HG02943 (cell line): ENCODE measurements around the gene UGT1A9.
"Not testable (repeated sequence)": the region's sequence is repeated elsewhere in the genome, so short reads cannot be mapped to it uniquely, and the experiment has no call there.

Experiments
- ATAC-seq: cut with Tn5 transposase; IDR thresholded peaks from one replicate; pipeline ENCODE4 v1.9.1; 2021; ENCODE audit warnings: mild to moderate bottlenecking, low read depth, moderate library complexity; ENCODE audit not compliant: unreplicated experiment

The UGT1A9 gene

GRCh38 chr2:233707940-233708644 is 36.4 kb downstream of the UGT1A9 start:
- no peak for ATAC-seq

GRCh38 chr2:233708942-233709341 is 37.2 kb downstream of the UGT1A9 start:
- ATAC-seq = no peak

GRCh38 chr2:233711312-233712008 is 39.8 kb downstream of the UGT1A9 start:
- ATAC-seq = no peak

- ATAC-seq = no peak
These were observed 41.0 kb downstream of the UGT1A9 start, which contains the start of gene UGT1A5 for GRCh38 chr2:233712611-233713261. TSS of gene UGT1A5 (plus strand) at chr2:233712907. CDS start at chr2:233712992, 85 bp downstream.

GRCh38 chr2:233713262-233713615 is 41.5 kb downstream of the UGT1A9 start:
- ATAC-seq = no peak

- no peak for ATAC-seq
These were observed 42.4 kb downstream of the UGT1A9 start for GRCh38 chr2:233714121-233714520.

- no peak for ATAC-seq
These were observed 46.9 kb downstream of the UGT1A9 start, which contains the start of gene UGT1A4 for GRCh38 chr2:233718552-233718951. TSS of gene UGT1A4 (plus strand) at chr2:233718736. CDS start at chr2:233718821, 85 bp downstream.

- ATAC-seq = no peak
These were observed 57.1 kb downstream of the UGT1A9 start, which contains the start of gene UGT1A3 for GRCh38 chr2:233728723-233729301. TSS of gene UGT1A3 (plus strand) at chr2:233729042. CDS start at chr2:233729127, 85 bp downstream.

- ATAC-seq = not testable (repeated sequence)
These were observed 65.4 kb downstream of the UGT1A9 start for GRCh38 chr2:233736868-233737653.

GRCh38 chr2:233740870-233741269 is 69.2 kb downstream of the UGT1A9 start:
- ATAC-seq = no peak

- no peak for ATAC-seq
These were observed 72.0 kb downstream of the UGT1A9 start for GRCh38 chr2:233743464-233744259.

- no peak for ATAC-seq
These were observed 73.5 kb downstream of the UGT1A9 start for GRCh38 chr2:233745073-233745755.

GRCh38 chr2:233745838-233746237 is 74.1 kb downstream of the UGT1A9 start:
- not testable (repeated sequence) for ATAC-seq

- ATAC-seq = no peak
These were observed 75.0 kb downstream of the UGT1A9 start for GRCh38 chr2:233746475-233747282.

GRCh38 chr2:233747283-233747544 is 75.5 kb downstream of the UGT1A9 start:
- ATAC-seq = no peak

- not testable (repeated sequence) for ATAC-seq
These were observed 79.0 kb downstream of the UGT1A9 start for GRCh38 chr2:233750689-233751088.

- ATAC-seq = not testable (repeated sequence)
These were observed 79.7 kb downstream of the UGT1A9 start for GRCh38 chr2:233751212-233752009.
